Body of pancreas (tissue), 4 donors: ENCODE results near the gene DIS3L2. TPM values are rescaled to one million over a fixed set of nuclear protein-coding genes. Genes with fewer than 3 reads are reported as not detected.

Experiments used
- ATAC-seq: fragments of 150-250 bp; one replicate; pipeline ENCODE4 v1.9.1; 2016
- DNase-seq, 4 donors: peaks; one replicate each; pipeline ENCODE4 v3.0.0-alpha.2; 2019
- H3K27ac ChIP-seq, 4 donors: fragments of 200-600 bp; sonication (generic); 1 replicate in 3 of 4; 2 replicates in 1 of 4; pipeline versions ENCODE4 v1.5.1 to v1.6.1; 2016 to 2019; ENCODE audit warnings: mild to moderate bottlenecking in 1 of 4, mixed read lengths in 1 of 4, moderate library complexity in 1 of 4
- H3K27me3 ChIP-seq, 2 donors: fragments of 200-600 bp; sonication (generic); one replicate each; pipeline ENCODE4 v1.6.0; 2016; ENCODE audit warnings: mild to moderate bottlenecking in 1 of 2
- H3K36me3 ChIP-seq, 2 donors: fragments of 200-600 bp; sonication (generic); replicated peaks in 1 of 2; 2 replicates each; pipeline ENCODE4 v1.5.1; 2016; ENCODE audit warnings: low read depth in 2 of 2; ENCODE audit not compliant: insufficient read depth in 1 of 2
- H3K4me1 ChIP-seq: fragments of 200-600 bp; sonication (generic); one replicate; pipeline ENCODE4 v1.6.0; 2016
- H3K4me3 ChIP-seq, 2 donors: fragments of 200-600 bp; sonication (generic); 1 replicate in 1 of 2; 2 replicates in 1 of 2; pipeline ENCODE4 v1.5.1; 2016 to 2019
- H3K9me3 ChIP-seq, 3 donors: fragments of 200-600 bp; sonication (generic); 1 replicate in 2 of 3; 2 replicates in 1 of 3; pipeline ENCODE4 v1.5.1; 2016
- CTCF ChIP-seq, 7 experiments: fragments of 450-650 bp in 4 of 7; fragments of 200-600 bp in 3 of 7; sonication (generic) in 3 of 7; IDR thresholded peaks; one replicate each; pipeline ENCODE4 v1.5.1; 2016 to 2019; ENCODE audit warnings: antibody characterized with exemption in 7 of 7
- POLR2A ChIP-seq, 3 donors: fragments of 450-650 bp; IDR thresholded peaks; one replicate each; pipeline ENCODE4 v1.6.1; 2016; ENCODE audit warnings: antibody characterized with exemption in 3 of 3, mild to moderate bottlenecking in 2 of 3
- WGBS, 2 donors: methylation state at CpG; one replicate each; pipeline ENCODE4 v1.1.5; 2017; 5-methylcytosine and 5-hydroxymethylcytosine counted together
- intact Hi-C: fragments of 100-400 bp; cut with DNase I; formaldehyde crosslinking; loops from one replicate; pipeline ENCODE4 v1.15.1; 2023
- total RNA-seq, 2 donors: library from RNA; depleted of rRNA; stranded (reverse); fragments of >200 nt; gene quantifications; one replicate each; pipeline ENCODE4 v1.1.0, GENCODE V29; 2016

The DIS3L2 gene
- total RNA-seq, 2 donors from 2014 or later, result 27.8 to 113 TPM

- Histone ChIP-seq H3K4me1 (no peaks in the 10 kb centered on the region), H3K4me3 (no peak overlapping the region), H3K27me3 (peaks cover 0 to 4% of the 10 kb centered on the region in 2 donors), H3K27ac (no peak overlapping the region), H3K36me3 (no peaks in the 10 kb centered on the region), H3K9me3 (no peaks in the 10 kb centered on the region)
- no peak for DNase-seq
- no peak for TF ChIP-seq CTCF (IDR thresholded peaks at IDR 0.05)
- no peak for TF ChIP-seq POLR2A (IDR thresholded peaks at IDR 0.05)
- no peak for ATAC-seq
- 73 to 81% methylated on average over 12 to 15 of the region's 15 CpGs for WGBS, 2 donors
- intact Hi-C loops, result loop anchor here (10.0 kb wide), 1 partner anchor 515 kb away; no protein-coding TSS in a partner anchor
These were observed 42.0 kb upstream of the DIS3L2 start for GRCh38 chr2:231919341-231920035.

GRCh38 chr2:231920366-231920765 lies 41.1 kb upstream of the DIS3L2 start:
- DNase-seq (no peak), ATAC-seq (no peak)
- Histone ChIP-seq H3K27me3 (peaks cover 0 to 9% of the 10 kb centered on the region in 2 donors), H3K4me1 (peaks cover 7% of the 10 kb centered on the region), H3K27ac (no peak overlapping the region), H3K36me3 (no peaks in the 10 kb centered on the region), H3K4me3 (no peak overlapping the region), H3K9me3 (no peaks in the 10 kb centered on the region)
- 47 to 82% methylated on average over 1 to 3 of the region's 3 CpGs for WGBS, 2 donors
- intact Hi-C loops, result loop anchor here (10.0 kb wide), 1 partner anchor 514 kb away; no protein-coding TSS in a partner anchor
- TF ChIP-seq POLR2A (IDR thresholded peaks at IDR 0.05), result no peak
- TF ChIP-seq CTCF (IDR thresholded peaks at IDR 0.05), result no peak

GRCh38 chr2:231920795-231921194 lies 40.7 kb upstream of the DIS3L2 start:
- H3K9me3 ChIP-seq, result no peaks in the 10 kb centered on the region
- no peak for TF ChIP-seq CTCF (IDR thresholded peaks at IDR 0.05)
- no peak for TF ChIP-seq POLR2A (IDR thresholded peaks at IDR 0.05)
- peaks cover 0 to 13% of the 10 kb centered on the region in 2 donors for H3K27me3 ChIP-seq
- DNase-seq (no peak), ATAC-seq (no peak)
- WGBS, 2 donors, result 63 to 73% methylated on average over 5 of the region's 5 CpGs
- no peaks in the 10 kb centered on the region for H3K36me3 ChIP-seq
- peaks cover 11% of the 10 kb centered on the region for H3K4me1 ChIP-seq
- intact Hi-C loops, result loop anchor here (10.0 kb wide), 1 partner anchor 514 kb away; no protein-coding TSS in a partner anchor
- no peak overlapping the region for H3K27ac ChIP-seq
- H3K4me3 ChIP-seq, result no peak overlapping the region

GRCh38 chr2:231922311-231923009 lies 39.1 kb upstream of the DIS3L2 start:
- 72 to 73% methylated on average over 12 to 15 of the region's 15 CpGs for WGBS, 2 donors
- TF ChIP-seq POLR2A (IDR thresholded peaks at IDR 0.05) (no peak), CTCF (IDR thresholded peaks at IDR 0.05) (no peak)
- intact Hi-C loops, result loop anchor here (10.0 kb wide), 1 partner anchor 512 kb away; no protein-coding TSS in a partner anchor
- no peak for ATAC-seq
- peaks cover 0 to 25% of the 10 kb centered on the region in 2 donors for H3K27me3 ChIP-seq
- peaks cover 26% of the 10 kb centered on the region for H3K4me1 ChIP-seq
- DNase-seq, result no peak
- H3K9me3 ChIP-seq, result no peaks in the 10 kb centered on the region
- no peak overlapping the region for H3K4me3 ChIP-seq
- H3K27ac ChIP-seq, result no peak overlapping the region
- H3K36me3 ChIP-seq, result no peaks in the 10 kb centered on the region
